ENCODE data around the gene AREG.

The AREG gene

GRCh38 chr4:74433043-74433442 lies 11.9 kb upstream of the AREG start:
- DNase-seq (ENCODE audit: low read depth in 3 of 3) = no peak

GRCh38 chr4:74433541-74434172 lies 11.3 kb upstream of the AREG start:
- DNase-seq (ENCODE audit: low read depth in 3 of 3) = no peak

DNA sequence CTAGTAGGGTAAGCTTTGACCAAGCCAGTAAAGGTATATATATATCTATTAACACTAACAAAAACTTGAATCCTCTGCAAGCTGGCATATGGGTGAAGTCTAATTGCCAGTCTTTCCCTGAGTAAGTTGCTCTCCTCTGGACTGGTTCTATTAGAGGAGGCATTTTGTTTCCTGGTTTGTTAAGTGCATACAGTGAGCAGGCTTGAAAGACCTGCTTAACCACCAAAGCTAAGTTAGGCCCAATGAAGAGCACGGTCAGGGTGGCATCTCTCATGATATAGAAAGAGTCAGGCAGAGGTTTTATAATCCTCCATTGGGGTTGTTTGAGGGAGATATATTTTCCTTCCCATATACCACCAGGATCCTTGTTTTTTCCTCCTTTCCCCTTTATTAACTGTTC lies 9.6 kb upstream of the AREG start:
- no peak for DNase-seq (ENCODE audit: low read depth in 3 of 3)

DNA sequence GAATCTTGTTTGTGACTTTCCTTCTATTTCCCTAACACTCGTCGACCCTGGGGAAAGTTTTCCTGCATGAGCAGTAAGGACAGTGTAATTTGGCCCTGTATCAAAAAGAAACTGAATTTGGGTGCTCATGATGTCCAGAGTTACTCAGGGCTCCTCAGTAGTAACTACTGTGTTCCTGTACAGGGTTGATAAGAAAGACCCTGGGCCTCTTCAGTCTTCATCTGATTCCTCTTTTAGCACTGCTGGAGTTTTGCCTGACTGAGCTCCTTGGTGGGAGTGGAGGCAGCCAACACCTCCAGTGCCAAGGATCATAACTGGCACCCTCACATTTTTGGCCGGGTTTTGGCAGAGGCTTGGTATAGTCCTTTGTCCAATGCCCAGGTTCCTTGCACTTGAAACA lies 7.1 kb upstream of the AREG start:
- DNase-seq (ENCODE audit: low read depth in 3 of 3) = no peak

DNA sequence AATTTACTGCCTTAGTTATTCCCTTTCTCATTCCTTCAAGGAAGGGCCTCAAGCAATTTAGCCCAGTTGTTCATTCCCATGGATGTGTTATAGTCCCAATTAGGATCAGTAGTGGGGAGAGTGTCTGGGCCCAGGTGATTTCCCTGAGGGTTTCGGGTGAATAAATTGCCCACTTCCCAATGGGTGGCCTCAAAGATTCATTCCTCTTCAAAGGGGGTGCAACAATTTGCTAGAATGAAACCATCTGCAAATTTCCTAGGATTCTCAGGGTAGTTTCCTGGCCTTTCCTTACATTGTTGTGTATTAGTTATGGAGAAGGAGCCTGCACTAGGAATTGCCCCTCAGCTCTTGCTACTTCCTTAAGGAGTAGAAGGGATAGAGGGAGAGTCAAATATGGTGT lies 6.3 kb upstream of the AREG start:
- DNase-seq (ENCODE audit: low read depth in 3 of 3) = no peak

DNA sequence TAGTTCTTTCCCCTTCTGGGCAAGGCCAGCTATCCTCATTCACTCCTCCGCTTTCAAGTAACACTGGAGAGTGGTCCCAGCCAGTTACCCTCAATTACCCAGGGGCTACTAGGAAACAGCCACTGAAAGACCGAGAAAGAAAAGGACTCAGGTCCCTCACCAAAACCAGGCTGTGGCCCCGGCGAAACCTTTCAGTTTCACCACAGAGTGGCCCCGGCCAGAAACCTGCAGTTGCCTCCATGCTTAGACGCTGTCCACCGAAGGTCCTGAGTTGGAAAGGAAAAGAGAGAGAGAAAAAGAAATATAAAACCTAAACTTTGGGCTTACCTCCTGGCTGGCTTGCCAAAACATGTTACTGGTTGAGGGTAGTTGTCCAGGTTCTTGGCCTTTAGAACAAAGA lies 5.0 kb upstream of the AREG start:
- DNase-seq (ENCODE audit: low read depth in 3 of 3) = no peak

- DNase-seq (ENCODE audit: low read depth in 3 of 3) = no peak
Observed at GRCh38 chr4:74440356-74440755, 4.6 kb upstream of the AREG start.

DNA sequence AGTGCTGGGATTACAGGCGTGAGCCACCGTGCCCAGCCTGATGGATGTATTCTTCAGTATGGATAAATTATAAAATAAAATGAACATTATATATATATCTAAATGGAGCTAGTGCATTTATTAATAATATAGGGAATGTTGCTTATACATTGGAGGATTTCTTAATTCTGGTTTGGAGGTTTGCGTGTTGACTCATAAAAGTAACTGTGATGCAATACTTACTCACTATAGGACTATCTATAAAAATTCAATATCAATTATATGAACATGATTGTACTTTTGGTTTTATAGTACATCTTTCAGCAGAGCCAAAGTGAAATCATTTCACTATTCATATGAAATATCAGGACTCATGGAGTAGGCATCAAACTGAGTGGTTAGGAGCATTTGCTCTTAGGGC lies 3.2 kb upstream of the AREG start:
- DNase-seq (ENCODE audit: low read depth in 3 of 3) = no peak

DNA sequence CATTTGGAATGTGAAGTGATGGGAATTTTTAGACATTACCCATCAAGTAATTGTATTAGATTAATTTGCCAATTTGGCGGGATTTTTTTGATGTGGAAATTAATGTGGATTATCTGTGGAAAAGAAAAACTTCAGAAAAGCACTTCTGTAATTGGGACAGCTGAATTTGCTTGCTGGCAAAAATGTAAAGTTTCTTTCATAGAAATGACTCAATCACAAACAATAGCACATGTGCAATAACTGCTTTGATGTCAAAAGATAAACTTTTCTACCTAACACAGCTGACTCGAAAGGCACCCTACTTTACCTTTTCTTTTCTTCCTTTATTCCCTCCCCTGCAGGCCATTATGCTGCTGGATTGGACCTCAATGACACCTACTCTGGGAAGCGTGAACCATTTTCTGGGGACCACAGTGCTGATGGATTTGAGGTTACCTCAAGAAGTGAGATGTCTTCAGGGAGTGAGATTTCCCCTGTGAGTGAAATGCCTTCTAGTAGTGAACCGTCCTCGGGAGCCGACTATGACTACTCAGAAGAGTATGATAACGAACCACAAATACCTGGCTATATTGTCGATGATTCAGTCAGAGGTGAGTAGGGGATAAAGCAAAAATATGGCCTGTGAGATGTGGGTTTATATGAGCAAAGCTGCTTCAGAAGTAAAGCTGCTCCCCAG lies 1.4 kb downstream of the AREG start:
- DNase-seq (ENCODE audit: low read depth in 3 of 3) = no peak

DNA sequence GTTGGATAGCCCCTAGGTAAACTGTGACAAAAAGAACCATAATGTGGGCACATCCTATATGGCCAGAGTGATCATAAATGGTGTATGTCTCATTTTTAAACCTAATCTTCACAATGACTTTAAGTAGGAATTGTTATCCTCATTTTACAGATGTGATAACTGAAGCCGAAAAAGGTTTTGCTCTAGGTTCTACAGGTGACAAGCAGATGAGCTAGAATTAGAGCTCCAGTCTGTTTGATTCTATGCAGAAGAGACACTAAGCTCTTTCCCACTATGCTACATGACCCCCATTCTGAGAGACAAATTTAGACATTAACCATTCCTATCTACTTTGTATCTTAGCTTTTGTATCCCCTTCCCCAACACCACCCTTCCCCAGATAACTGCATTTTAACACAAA lies 2.0 kb downstream of the AREG start:
- no peak for DNase-seq (ENCODE audit: low read depth in 3 of 3)

GRCh38 chr4:74447636-74448233 lies 2.8 kb downstream of the AREG start:
- DNase-seq (ENCODE audit: low read depth in 3 of 3) = no peak

GRCh38 chr4:74449571-74450297 lies 4.8 kb downstream of the AREG start:
- DNase-seq (ENCODE audit: low read depth in 3 of 3) = no peak

DNA sequence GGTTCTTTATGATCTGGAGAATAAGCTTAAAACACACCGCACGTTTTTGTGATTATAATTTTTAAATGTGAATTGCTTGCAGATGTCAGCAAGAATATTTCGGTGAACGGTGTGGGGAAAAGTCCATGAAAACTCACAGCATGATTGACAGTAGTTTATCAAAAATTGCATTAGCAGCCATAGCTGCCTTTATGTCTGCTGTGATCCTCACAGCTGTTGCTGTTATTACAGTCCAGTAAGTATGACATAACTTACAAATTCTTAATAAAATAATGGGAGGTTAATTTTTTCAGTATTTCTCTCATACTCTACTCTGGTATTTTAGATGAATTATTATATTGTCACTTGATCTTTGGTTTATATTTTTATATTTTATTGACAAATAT lies 5.4 kb downstream of the AREG start:
- DNase-seq (ENCODE audit: low read depth in 3 of 3) = no peak

GRCh38 chr4:74451214-74451661 lies 6.3 kb downstream of the AREG start:
- DNase-seq (ENCODE audit: low read depth in 3 of 3) = no peak

DNA sequence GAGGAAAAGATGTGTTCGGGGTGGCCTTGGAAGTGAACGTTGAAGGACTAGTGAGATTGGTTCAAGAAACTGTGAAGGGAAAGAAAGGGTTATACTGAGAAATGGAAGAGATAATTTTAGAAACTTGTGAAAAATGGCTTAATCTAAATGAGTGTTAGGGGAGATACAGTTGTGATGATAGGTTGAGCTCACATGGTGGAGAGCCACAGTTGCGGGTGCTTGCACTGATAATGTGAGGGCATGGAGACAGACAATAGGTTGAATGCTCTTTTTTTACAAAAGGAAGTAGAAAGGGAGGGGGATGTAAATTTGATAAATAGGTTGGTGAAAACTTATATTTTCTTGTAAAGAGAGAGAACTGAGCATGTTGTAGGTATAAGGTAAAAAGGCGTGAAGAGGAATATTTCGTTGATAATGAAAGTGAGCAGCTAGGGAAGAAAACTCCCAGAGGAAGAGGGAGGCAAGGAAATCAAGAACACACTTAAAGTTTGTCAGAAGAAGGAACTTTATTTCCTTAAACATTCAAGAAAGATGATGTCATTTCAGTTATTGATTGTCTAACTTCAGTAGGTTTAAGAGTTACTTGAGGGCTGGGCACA lies 8.2 kb downstream of the AREG start:
- DNase-seq (ENCODE audit: low read depth in 3 of 3) = no peak

DNA sequence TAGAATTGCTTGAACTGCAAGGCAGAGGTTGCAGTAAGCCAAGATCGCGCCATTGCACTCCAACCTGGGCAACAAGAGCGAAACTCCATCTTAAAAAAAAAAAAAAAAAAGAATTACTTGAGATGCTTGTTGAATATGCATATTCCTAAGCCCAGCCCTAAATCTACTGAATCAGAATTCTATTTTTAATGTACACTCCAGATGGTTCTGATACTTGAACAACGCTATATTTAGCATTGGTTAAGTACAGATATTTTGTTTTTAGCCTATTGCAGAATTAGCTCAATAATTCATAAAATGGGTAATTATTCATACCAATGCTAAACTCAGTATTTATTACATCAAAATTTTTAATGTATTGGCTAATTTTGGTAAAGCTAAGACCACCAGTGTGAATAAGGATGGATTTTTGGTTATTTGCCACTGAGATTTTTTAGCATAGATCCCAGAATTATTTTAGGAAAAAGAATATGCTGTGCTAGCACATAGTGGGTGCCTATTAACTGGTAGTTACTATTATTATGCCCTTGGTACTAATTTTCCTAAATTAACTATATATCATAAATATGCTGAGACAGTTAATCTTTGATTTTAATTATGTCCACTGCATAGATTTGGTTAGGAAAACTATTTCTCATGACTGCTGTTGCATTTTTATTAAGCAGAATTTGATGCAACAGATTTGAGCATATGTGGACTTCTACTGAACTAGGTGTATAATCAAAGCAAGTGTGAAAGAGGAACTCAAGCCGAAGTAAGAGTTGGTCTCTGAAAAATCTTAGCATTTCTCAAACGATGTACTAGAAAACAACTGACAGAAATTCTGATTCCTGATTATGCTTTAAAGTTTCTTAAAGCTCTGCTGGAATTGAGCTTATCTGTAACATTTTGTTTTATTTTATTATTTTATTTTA lies 9.2 kb downstream of the AREG start:
- no peak for DNase-seq (ENCODE audit: low read depth in 3 of 3)

DNA sequence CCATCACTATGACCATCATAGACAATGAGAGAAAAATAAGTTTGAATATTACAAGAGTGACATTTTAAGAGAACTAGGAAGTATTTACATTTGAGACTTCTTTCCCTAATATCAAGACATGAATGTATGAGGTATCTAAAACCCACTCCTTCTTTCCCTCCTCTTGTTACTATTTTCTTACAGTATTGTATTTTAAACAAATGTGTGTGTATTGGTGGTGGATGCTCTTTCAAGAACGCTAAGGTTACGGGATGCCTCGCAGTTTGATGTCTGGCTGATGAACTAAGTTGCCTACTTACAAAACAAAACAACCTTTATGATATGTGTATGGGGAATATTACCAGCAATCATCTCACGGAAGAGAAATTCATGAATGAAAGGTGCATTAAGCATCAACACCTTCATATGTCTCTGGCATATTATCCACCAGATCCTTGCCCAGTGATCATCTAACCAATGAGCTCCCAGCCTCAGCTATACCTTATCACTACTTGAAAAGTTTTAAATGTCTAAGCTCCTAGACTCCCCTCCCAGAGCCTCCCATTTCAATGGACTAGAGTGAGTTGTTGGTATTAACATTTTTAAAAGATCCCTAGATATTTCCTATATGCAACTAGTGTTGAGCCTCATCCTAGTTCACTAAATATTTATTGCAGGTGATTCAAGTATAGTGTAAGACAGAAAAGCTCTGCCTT lies 10.6 kb downstream of the AREG start:
- DNase-seq (ENCODE audit: low read depth in 3 of 3) = no peak

DNA sequence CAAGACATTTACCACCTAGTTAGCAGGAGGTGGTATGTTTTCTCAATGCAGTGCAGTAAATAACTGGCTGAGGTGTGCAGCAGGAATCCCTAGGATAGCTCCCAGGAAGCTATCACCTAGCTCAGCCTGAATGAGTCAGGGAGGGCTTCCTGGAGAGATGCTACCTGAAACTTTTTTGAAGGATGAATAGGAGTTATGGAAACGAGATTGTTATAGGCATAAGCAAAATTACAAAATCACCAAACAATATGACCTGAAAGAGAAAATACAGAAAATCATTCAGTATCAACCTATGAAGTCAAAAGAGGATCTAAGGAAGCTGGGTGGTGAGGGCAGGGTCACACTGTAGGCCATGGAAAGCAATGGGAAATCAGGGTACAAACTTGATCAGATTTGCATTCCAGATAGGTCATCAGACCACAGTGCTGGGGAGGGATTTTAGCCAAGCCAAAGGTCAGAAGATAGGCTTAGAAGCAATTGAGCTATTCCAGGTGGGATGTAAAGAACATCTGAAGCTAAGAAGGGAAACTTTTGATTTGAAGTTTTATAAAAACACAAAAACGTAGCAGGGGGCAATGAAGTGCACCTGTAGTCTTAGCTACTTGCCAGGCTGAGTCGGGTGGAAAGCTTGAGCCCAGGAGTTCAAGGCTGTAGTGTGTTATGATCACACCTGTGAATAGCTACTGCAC lies 11.3 kb downstream of the AREG start:
- DNase-seq (ENCODE audit: low read depth in 3 of 3) = no peak

DNA sequence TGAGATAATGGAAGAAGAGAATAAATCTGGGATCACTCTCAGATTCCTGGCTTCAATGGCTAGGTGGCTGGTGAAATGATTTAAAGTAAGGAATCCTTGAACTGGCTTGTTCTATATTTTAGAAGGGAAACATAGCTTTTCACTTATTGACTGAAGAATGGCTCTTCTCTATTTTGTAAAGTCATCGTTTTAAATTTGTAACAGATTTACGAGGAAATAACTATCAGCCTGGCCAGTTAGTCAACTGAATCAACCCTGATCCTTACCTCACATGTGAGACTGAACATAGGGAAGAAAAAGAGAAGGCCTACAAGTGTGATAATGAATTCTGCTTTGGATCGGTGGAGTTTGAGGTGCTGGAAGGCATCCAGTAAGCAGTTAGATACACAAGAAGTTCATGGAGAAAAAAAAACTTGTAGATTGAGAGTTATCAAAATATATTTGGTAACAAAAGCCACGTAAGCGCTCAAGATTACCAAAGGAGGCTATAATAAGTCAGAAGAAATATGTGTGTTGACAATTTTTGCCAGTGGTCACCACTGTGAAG lies 12.0 kb downstream of the AREG start:
- no peak for DNase-seq (ENCODE audit: low read depth in 3 of 3)

GRCh38 chr4:74460833-74461232 lies 15.9 kb downstream of the AREG start:
- DNase-seq (ENCODE audit: low read depth in 3 of 3) = no peak

All from stimulated activated CD4-positive, alpha-beta T cell treated with anti-CD3 and anti-CD28 coated beads, TNF-alpha, amount 100 ng/mL, for 4 hours (primary cell).